DMS153 treated with DMSO at 0.1 percent for 48 hours (cell line): ENCODE data around the gene SCAMP4.

Experiments used
- DNase-seq: peaks from one replicate; lab custom pipeline; 2025; ENCODE audit not compliant: unreplicated experiment; lab: John Stamatoyannopoulos, UW

SCAMP4 gene

DNA sequence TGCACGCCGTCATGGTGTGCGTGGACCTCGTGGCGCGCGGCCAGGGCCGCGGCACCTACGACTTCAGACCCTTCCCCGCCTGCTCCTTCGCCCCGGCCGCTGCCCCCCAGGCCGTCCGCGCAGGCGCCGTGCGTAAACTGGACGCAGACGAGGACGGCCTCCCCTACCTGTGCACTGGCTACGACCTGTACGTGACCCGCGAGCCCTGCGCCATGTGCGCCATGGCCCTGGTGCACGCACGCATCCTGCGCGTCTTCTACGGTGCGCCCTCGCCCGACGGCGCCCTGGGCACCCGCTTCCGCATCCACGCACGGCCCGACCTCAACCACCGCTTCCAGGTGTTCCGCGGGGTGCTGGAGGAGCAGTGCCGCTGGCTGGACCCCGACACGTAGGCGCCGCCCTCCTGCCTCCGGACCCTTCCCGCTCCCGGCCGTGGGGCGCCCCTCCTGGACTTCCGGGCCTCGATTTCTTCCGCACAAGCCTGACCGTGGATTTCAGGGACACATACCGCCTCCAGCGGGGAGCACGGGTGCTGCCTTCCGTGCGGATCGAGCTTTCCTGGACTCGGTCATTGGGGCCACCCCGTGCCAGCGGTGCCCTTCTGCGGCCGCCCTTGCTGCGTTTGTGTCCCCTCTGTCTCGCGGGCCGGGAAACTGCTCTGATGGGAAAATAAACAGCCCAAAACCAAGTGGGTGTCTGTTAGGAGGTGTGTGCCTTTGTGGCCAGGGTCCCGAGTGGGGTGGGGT lies 7.7 kb downstream of the SCAMP4 start:
- no peak for DNase-seq

DNA sequence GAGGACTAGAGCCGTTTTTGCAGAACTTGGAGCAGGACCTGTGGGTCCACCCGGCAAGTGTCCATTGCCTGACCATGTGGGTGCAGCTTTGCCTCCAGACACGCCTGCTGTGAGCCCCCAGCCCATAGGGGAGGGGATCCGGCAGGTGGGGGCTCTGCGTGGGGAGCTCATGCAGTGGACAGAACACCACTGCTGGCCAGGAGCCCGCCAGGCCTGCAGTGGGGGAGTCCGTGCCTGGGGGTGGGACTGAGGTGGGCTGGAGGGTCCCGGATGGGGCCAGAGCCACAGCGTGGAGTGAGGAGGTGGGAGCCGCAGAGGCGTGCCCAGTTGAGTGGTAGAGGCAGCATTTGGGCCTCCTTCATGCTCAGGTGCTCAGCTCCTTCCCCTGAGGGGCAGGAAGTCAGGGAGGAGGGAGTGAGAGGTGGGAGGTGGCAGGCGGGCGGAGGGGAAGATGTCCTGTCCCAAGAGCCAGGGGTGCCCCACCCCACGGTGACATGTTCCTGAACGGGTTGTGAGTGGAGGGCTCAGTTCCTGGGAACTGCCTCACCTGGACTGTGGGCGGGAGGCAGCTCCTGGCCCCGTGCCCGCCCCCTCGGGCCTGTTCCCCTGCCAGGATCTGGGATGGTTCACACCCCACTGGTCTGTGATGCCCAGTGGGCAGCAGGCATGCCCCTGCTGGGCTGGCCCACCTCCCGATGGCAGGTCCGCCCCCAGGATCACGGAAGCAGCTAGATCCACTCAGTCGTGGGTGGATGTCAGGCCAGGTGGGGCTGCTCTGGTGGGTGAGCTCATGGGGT lies 8.8 kb downstream of the SCAMP4 start:
- no peak for DNase-seq

DNA sequence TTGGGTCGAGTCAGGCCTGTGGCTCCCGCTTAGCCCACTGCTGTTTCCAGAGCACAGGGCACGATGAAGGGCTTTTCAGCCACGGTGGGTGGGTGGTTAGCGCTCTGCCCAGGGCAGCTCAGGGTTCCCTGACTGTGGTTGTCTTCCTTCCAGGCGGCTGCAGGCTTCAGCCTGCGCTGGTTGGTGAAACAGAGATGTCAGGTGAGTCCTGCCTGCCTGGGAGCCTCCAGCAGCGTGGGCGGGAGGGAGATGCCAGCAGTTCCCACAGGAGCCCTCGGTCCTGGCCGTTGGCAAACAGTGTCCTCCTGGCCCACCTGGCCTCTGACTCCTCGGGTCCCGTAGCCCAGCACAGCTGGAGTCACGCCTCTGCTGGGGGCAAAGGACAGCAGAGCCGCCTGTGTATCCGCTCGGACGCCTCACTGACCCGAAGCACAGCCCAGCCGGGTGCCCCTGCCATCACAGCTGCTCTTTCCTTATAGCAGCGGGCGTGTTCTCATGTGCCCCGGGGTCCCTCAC lies 9.7 kb downstream of the SCAMP4 start:
- DNase-seq = no peak

DNA sequence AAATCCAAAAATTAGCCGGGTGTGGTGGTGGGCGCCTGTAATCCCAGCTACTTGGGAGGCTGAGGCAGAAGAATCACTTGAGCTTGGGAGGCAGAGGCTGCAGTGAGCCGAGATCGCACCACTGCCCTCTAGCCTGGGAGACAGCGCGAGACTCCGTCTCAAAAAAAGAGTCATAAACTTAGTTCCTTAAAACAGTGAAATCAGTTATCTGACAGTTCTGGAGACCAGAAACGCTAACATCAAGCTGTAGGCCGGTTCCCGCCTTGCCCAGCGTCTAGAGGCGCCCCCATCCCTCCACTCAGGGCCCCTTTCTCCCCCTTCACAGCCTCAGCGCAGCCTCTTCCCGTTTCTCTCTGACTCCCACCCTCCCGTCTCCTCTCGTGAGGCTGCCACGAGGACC lies 11.9 kb downstream of the SCAMP4 start:
- DNase-seq = no peak

DNA sequence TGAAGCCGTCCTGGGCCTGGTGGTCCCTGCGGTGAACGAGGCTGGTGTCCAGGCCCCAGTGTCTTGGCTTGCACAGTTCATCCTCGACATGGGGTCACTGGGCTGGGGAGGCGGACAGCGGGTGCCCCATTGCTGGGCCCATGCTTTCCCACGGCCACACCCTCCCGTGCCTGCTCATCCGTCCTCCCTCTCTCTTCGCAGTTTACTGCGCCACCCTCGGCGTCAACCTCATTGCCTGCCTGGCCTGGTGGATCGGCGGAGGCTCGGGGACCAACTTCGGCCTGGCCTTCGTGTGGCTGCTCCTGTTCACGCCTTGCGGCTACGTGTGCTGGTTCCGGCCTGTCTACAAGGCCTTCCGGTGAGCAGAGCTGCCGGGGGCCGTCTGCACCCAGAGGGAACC lies 12.7 kb downstream of the SCAMP4 start:
- DNase-seq = no peak

DNA sequence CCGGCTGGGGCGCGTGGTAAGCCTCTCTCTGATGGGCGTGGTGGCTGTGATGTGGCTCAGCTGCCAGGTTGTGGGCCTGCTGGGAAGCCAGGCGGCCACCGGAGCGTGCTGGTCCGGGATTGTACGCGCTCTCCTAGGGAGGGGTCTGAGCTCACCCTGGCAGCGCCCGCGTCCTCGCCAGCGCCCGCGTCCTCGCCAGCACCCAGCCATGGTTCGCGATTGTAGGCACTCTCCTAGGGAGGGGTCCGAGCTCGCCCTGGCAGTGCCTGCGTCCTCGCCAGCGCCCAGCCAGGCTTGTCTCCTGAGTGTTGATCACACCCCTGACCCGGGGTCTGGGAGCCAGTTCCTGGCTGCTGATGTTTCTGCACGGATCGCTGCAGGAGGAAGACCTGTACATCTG lies 13.8 kb downstream of the SCAMP4 start:
- no peak for DNase-seq

DNA sequence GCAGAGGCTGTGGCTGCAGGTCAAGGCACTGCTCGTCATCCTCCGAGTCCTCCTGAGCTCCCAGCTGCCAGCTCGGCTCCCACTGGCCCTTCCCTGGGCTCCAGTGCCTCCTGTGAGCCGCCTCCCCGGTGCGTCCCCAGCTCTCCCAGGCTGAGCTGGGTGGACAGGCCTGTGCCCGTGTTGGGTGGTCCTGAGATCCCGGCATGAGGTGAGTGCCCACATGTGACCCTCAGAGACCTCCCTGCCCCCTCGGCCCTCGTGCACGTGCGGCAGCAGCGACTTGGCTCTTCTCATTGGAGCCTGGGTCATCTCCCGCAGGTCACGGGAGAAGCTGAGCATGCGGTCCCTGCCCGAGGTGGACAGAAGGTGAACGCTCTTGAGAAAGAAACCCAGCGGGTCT lies 15.4 kb downstream of the SCAMP4 start:
- no peak for DNase-seq

DNA sequence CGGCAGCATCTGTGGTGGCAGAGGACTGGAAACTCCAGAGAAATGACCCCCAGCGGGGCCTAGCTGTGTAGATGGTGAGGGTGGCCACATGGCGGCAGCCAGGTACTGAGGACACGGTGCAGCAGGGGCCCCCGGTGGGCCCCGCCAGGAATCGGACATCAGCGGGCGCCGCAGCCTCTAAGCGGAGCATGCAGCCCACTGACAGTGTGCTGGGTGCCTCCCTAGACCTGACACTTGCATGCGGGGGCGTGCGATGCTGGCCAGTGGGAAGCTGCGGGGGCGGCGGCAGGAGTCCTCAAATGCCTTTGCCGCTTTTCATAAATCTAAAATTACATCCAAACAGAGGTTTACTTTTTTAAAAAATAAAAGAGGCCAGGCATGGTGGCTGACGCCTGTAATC lies 16.1 kb downstream of the SCAMP4 start:
- DNase-seq = no peak

DNA sequence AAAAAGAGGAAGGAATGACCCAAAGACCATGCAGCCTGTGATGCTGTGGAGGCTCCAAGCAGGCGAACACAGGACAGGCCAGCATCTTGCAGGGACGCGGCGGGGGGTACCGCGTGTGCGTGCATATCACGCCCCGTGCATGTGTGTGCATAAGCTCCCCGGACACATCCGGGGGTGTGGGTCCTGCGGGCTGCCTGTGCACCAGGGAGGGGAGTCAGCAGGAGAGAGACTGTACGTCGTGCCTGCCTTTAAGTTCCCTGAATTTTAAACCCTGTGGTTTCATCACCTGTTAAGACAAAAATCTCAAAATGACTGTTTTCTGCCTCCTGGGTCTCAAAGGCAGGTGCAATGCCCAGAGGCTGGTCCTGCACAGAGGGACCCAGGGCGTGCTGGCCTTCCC lies 16.6 kb downstream of the SCAMP4 start:
- DNase-seq = no peak

DNA sequence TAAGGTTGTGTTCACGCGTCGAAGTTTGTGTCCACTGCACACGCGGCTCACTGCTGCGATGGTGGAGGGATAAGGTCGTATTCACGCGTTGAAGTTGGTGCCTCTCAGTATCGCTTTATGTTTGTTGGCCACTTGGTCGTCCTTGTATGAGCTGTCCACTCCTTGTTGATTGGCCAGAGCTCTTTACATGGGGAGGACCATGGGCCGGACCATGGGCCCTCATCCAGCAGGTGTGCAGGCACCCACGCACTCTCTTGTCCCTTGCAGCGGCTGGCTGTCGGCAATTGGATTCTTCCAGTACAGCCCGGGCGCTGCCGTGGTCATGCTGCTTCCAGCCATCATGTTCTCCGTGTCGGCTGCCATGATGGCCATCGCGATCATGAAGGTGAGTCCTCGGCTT lies 17.6 kb downstream of the SCAMP4 start:
- DNase-seq = no peak

DNA sequence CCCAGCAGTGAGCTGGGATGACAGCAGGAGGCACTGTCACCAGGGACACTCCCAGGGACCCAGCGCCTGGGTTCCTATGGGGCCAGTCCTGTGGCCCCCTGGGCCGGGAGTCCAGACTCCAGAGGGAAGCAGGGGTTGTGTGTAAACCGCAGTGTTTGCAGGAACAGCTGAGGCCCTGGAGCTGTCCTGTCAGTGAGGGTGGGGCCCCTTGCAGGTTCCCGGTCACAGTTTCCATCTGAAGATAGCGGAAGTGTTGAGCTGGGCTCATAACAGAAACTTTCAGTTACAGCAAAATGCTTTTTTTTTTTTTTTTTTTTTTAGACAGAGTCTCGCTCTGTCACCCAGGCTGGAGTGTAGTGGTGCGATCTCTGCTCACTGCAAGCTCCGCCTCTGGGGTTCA lies 18.1 kb downstream of the SCAMP4 start:
- DNase-seq = no peak

DNA sequence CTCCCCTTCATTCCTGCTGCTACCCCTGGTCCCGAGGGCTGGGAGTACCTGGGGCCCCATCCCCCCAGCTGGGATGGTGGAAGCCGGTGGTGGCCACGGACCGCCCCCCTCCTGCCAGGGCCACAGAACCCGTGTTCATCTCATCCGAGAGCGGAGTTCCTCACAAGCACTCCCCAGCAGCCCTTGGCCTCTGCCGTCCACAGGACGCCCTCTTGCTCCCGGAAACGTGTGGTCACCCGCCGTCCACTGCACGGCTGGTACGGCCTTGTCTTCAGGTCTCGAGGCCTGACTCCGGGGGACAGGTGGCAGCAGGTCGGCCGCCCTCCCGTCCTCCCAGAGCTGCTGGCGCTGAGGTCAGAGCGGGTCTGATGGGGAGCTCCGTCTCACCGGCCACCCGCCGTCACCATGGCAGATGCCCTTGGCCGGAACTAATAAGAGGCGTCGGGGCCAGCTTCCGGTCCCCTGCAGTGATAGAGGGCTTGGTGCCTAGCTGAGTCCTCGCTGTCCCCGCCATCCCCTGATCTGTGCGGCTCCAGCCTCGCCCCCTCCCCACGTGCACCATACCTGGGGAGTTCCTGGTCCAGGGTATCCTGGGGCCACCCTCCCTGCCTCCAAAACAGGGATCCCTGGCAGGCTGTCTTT lies 19.2 kb downstream of the SCAMP4 start:
- no peak for DNase-seq

DNA sequence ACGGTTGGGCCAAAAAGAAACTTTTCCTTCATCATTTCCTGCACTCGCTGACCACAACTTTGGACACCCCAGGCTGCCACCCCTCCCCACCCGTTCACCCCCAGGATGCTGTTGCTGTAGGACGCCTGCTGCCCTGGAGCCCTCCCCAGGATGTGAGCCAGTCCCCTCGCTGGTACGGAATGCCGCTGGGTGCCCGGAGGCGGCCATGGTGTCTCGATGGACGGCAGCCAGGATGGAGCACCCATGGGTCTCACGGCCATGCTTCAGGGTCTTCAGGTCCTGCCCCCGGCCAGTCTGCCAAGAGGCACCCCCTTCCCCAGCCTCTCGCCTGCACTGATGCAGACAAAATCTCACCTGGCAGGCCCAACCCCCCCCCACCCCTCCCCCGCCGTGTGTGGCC lies 20.3 kb downstream of the SCAMP4 start:
- no peak for DNase-seq

DNA sequence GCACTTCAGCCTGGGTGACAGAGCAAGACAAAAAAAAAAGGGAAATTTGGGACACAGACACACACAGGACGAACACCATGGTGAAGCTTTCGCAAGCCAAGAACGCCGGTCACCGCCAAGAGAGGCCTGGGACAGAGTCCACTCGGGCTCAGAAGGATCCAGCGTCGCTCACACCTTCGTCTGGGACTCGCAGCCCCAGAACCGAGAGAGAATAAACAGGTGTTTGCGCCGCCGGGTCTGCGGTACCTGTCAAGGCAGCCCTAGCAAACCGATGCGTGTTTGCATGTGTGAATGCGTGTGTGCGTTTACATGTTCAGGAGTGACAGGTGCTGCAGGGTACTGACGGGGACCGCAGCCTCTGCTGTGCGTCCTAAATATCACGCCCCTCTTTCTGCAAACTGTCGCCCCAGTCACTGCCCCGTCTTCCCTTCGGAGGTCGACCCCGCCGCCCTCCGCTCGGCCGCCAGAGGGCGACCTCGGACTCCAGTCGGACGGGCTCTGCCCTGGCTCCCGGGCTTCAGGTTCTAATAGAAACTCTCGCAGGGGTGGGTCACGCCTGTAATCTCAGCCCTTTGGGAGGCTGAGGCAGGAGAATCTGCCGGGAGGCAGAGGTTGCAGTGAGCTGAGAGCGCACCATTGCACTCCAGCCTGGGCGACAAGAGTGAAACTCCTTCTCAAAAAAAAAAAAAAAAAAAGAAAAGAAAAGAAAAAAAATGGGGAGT lies 24.0 kb downstream of the SCAMP4 start:
- DNase-seq = peak; percentile 5

DNA sequence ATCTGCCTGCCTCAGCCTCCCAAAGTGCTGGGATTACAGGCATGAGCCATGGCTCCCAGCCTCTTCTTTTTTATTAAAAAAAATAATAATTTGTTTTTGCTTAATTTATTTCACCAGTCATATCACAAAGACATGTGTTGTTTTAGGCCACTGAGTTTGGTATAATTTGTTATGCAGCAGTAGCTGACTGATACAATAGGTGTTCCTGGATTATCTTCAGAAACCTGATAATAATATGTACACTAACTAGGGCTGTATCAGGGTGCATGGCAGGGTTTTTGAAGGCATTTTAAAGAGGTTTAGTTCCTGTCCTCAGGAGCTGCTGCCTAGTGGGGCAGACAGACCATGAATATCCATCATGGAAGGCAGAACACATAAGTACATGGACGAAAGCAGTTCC lies 26.2 kb downstream of the SCAMP4 start:
- no peak for DNase-seq

DNA sequence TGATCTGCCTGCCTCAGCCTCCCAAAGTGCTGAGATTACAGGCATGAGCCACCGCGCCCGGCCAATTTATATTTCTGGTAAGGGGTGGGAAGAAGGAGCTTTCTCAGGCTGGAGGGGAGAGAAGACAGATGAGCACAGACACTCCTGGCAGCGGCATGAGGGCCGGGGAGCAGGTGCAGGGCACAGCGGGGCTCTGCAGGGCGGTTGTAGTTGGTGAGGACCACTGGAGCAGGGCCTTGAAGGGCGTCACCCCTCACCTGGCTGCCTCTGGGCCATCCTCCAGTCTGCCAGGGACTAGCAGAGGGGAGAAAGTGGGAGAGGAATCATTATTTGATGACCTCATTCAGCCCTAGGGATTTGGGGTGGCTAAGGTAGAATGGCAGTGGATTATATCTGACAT lies 27.2 kb downstream of the SCAMP4 start:
- no peak for DNase-seq

DNA sequence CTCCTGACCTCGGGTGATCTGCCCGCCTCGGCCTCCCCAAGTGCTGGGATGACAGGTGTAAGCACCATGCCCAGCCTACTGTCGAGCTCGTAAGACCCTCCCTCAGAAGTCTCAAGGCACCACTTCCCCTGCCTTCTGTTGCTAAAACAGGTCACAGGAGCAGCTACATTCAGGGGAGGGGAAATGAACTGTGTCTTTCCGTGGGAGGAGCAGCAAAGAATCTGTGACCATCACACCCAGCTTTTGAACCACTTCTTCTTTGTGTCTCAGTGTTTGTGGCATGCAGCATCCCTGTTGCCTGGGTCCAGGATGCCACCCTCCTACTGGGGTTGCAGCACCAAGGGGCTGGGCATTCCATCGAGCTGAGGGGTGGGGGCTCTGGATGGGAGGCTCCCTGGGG lies 28.0 kb downstream of the SCAMP4 start:
- no peak for DNase-seq

DNA sequence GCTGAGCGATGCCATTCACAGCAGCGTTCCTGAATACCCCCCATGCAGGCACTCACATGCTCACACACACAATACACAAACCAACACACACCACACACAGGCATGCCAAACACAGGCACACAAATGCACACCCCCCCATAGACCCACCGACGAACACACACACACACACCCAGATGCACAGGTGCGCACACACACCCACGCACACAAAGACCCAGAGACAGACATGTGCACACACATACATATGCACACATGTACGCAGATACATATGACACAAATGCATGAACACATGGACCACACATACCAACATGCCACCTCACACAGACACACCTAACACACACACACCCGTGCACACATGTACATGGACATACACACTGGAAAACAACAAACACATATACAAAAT lies 28.7 kb downstream of the SCAMP4 start:
- DNase-seq = no peak

DNA sequence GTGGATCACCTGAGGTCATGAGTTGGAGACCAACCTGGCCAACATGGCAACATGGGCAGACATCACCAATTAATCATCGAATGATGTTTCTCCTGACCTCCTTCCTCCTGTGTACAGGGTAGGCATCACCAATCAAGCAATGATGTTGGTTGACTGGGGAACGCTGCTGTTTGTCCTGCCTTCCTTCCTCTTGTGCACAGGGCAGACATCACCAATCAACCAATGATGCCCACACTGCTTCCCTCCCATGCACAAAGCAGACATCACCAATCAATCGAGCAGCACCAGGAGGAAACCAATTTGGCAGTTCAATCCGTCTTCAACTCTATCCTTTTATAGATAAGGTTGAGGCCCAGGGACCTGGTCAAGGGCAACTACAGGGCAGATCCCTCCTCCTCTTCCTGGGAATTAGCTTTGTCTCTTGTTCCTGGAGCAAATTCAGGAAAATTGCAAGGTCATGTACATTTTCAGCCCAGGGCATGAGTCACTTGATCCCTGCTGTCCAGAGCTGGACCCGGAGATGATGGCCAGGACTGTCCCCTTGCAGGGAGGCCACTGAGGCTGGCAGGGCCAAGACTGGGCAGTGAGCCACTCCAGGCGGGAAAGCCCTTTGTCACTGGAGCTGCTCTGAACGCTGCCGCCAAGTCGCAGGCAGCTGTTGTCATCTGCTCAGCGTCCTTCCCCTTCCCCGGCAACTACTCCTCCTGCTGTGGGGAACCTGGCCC lies 30.4 kb downstream of the SCAMP4 start:
- DNase-seq = no peak

DNA sequence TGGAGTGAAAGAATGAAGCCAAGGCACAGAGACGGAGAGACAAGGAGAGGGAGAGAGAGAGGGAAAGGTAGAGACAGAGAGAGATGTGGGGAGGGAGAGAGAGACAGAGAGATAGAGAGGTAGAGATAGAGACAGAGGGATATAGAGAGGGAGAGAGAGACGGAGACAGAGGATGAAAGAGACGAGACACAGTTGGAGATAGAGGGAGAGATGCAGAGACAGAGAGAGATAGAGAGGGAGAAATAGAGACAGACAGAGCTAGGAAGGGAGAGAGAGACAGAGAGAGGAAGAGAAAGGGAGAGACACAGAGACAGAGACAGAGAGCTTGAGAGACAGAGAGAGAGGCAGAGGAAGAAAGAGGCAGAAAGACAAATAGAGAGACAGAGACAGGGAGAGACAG lies 31.2 kb downstream of the SCAMP4 start:
- DNase-seq = no peak
